Measurements from ENCODE around the gene GMPPB. TPM values are rescaled to one million over a fixed set of nuclear protein-coding genes. Genes with fewer than 3 reads are reported as not detected.

Gene GMPPB
- total RNA-seq, 3 donors from 2014 or later, result 17.4 to 40.0 (median 21.2) TPM

- no peak for TF ChIP-seq POLR2A (IDR thresholded peaks at IDR 0.05)
- TF ChIP-seq CTCF (IDR thresholded peaks at IDR 0.05), result no peak
- TF ChIP-seq POLR2AphosphoS5 (IDR thresholded peaks at IDR 0.05), result no peak
- DNase-seq (ENCODE audit: low spot score in 2 of 2), result no peak
- intact Hi-C loops (cut with DNase I; ENCODE audit: low total_unique reads), result no loop called here
- H3K27ac ChIP-seq, result no peak overlapping the region
- no peaks in the 10 kb centered on the region for H3K4me1 ChIP-seq
- no peak overlapping the region for H3K4me3 ChIP-seq
- no peaks in the 10 kb centered on the region for H3K36me3 ChIP-seq
- no peaks in the 10 kb centered on the region for H3K27me3 ChIP-seq
- H3K9me3 ChIP-seq, result no peaks in the 10 kb centered on the region
Measured at GRCh38 chr3:49745986-49746385, 22.2 kb upstream of the GMPPB start.

GRCh38 chr3:49740427-49740826 is 16.7 kb upstream of the GMPPB start:
- intact Hi-C loops (cut with DNase I; ENCODE audit: low total_unique reads), result no loop called here
- no peak for TF ChIP-seq POLR2AphosphoS5 (IDR thresholded peaks at IDR 0.05)
- TF ChIP-seq CTCF (IDR thresholded peaks at IDR 0.05), result no peak
- no peak for TF ChIP-seq POLR2A (IDR thresholded peaks at IDR 0.05)
- Histone ChIP-seq H3K27me3 (no peaks in the 10 kb centered on the region), H3K36me3 (no peaks in the 10 kb centered on the region), H3K27ac (no peak overlapping the region), H3K9me3 (no peaks in the 10 kb centered on the region), H3K4me1 (no peaks in the 10 kb centered on the region), H3K4me3 (no peak overlapping the region)
- no peak for DNase-seq (ENCODE audit: low spot score in 2 of 2)

- no peaks in the 10 kb centered on the region for H3K9me3 ChIP-seq
- H3K27ac ChIP-seq, result no peak overlapping the region
- intact Hi-C loops (cut with DNase I; ENCODE audit: low total_unique reads), result loop anchor here (5.0 kb wide), 1 partner anchor 366 kb away; no protein-coding TSS in a partner anchor
- no peaks in the 10 kb centered on the region for H3K4me1 ChIP-seq
- no peak for DNase-seq (ENCODE audit: low spot score in 2 of 2)
- H3K27me3 ChIP-seq, result no peaks in the 10 kb centered on the region
- TF ChIP-seq POLR2A (IDR thresholded peaks at IDR 0.05), result no peak
- TF ChIP-seq CTCF (IDR thresholded peaks at IDR 0.05), result no peak
- no peak for TF ChIP-seq POLR2AphosphoS5 (IDR thresholded peaks at IDR 0.05)
- H3K4me3 ChIP-seq, result no peak overlapping the region
- no peaks in the 10 kb centered on the region for H3K36me3 ChIP-seq
Measured at GRCh38 chr3:49738067-49738713, 14.4 kb upstream of the GMPPB start.

- Histone ChIP-seq H3K4me3 (no peak overlapping the region), H3K36me3 (no peaks in the 10 kb centered on the region), H3K27ac (no peak overlapping the region), H3K9me3 (no peaks in the 10 kb centered on the region), H3K27me3 (no peaks in the 10 kb centered on the region), H3K4me1 (no peaks in the 10 kb centered on the region)
- TF ChIP-seq CTCF (IDR thresholded peaks at IDR 0.05) (no peak), POLR2AphosphoS5 (IDR thresholded peaks at IDR 0.05) (no peak), POLR2A (IDR thresholded peaks at IDR 0.05) (no peak)
- intact Hi-C loops (cut with DNase I; ENCODE audit: low total_unique reads), result loop anchor here (1.0 to 5.0 kb wide), 2 partner anchors 20 to 362 kb away; no protein-coding TSS in a partner anchor
- DNase-seq (ENCODE audit: low spot score in 2 of 2), result no peak
Measured at GRCh38 chr3:49734752-49735151, 11.0 kb upstream of the GMPPB start.

- intact Hi-C loops (cut with DNase I; ENCODE audit: low total_unique reads), result no loop called here
- Histone ChIP-seq H3K27me3 (no peaks in the 10 kb centered on the region), H3K4me3 (no peak overlapping the region), H3K27ac (no peak overlapping the region), H3K36me3 (no peaks in the 10 kb centered on the region), H3K4me1 (no peaks in the 10 kb centered on the region), H3K9me3 (no peaks in the 10 kb centered on the region)
- no peak for DNase-seq (ENCODE audit: low spot score in 2 of 2)
- TF ChIP-seq POLR2AphosphoS5 (IDR thresholded peaks at IDR 0.05) (no peak), CTCF (IDR thresholded peaks at IDR 0.05) (no peak), POLR2A (IDR thresholded peaks at IDR 0.05) (no peak)
Measured at GRCh38 chr3:49733551-49733950, 9.8 kb upstream of the GMPPB start.
